ENCODE results near the gene TNIK.

GRCh38 chr3:171330938-171331337 is 129.3 kb downstream of the TNIK start:
- TF ChIP-seq CTCF (IDR thresholded peaks at IDR 0.05) (no peak), POLR2AphosphoS5 (IDR thresholded peaks at IDR 0.05) (no peak), POLR2A (IDR thresholded peaks at IDR 0.05) (no peak)

Data from stomach (tissue), 4 donors.